SU-DHL-6 (cell line): ENCODE measurements around the gene GRPEL1.

Experiments
- CTCF ChIP-seq: fragments of 200-600 bp; sonication (generic); IDR thresholded peaks from one replicate; pipeline ENCODE4 v1.5.1; 2017; ENCODE audit warnings: antibody characterized with exemption, mild to moderate bottlenecking, low read length, moderate library complexity; ENCODE audit not compliant: insufficient read depth, poor library complexity, severe bottlenecking
- EZH2phosphoT487 ChIP-seq: fragments of 200-600 bp; sonication (generic), shearing (Covaris generic); conservative IDR thresholded peaks from 2 replicates; pipeline ENCODE4 v1.6.1; 2018; ENCODE audit warnings: mild to moderate bottlenecking, antibody characterized with exemption, low read length, moderate library complexity, mixed read lengths

DNA sequence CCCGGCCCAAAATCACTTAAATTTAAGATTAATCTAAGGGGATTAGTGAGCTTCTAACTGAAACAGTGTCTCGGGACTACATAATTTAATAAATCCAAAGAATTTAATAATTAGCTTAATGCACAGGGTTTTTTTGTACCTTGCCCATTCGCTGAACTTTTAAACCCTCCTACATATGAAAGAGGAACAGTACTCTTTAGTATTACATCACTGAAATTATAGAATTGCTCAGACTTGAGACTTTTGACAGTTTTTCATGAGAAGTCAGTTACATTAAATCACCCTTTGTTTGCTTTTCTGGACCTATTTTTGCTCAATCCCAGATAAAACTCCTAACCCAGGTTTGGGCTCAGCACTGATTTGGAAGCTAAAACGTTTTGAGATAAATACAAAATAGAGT is 27.1 kb downstream of the GRPEL1 start:
- TF ChIP-seq CTCF (no peak), EZH2phosphoT487 (no peak)
